GM23338 (cell line): ENCODE measurements around the gene TNS3. TPM values are rescaled to one million over a fixed set of nuclear protein-coding genes. Genes with fewer than 3 reads are reported as not detected.

Experiments used
- ATAC-seq: fragments of 200-7000 bp; cut with Tn5 transposase; 3 replicates; pipeline ENCODE4 v1.9.1; 2020
- DNase-seq: peaks from one replicate; pipeline ENCODE4 v3.0.0-alpha.2; 2015; ENCODE audit warnings: low spot score
- H2AFZ ChIP-seq: fragments of 200-600 bp; sonication (generic); 2 replicates; pipeline ENCODE4 v1.8.0; 2016; ENCODE audit warnings: antibody characterized with exemption, mild to moderate bottlenecking, moderate library complexity
- H3F3A ChIP-seq: fragments of 200-600 bp; sonication (generic); replicated peaks from 2 replicates; pipeline ENCODE4 v1.8.0; 2017; ENCODE audit warnings: antibody characterized with exemption, mixed run types, low read depth
- H3K27ac ChIP-seq: fragments of 200-600 bp; sonication (generic); 2 replicates; pipeline ENCODE4 v1.6.1; 2016; ENCODE audit warnings: low read depth
- H3K27me3 ChIP-seq: fragments of 200-600 bp; sonication (generic); 2 replicates; pipeline ENCODE4 v1.8.0; 2016; ENCODE audit warnings: mild to moderate bottlenecking, mixed run types, moderate library complexity; ENCODE audit not compliant: insufficient read depth
- H3K36me3 ChIP-seq: fragments of 200-600 bp; sonication (generic); 2 replicates; pipeline ENCODE4 v1.8.0; 2016; ENCODE audit warnings: mild to moderate bottlenecking; ENCODE audit not compliant: insufficient read depth
- H3K4me1 ChIP-seq: fragments of 200-600 bp; sonication (generic); 2 replicates; pipeline ENCODE4 v1.8.0; 2016; ENCODE audit warnings: mild to moderate bottlenecking, moderate library complexity; ENCODE audit not compliant: insufficient read depth
- H3K4me2 ChIP-seq: fragments of 200-600 bp; sonication (generic); 2 replicates; pipeline ENCODE4 v1.7.1; 2017; ENCODE audit warnings: mixed run types
- H3K4me3 ChIP-seq: fragments of 200-600 bp; sonication (generic); 2 replicates; pipeline ENCODE4 v1.6.1; 2016; ENCODE audit warnings: mixed run types
- H3K79me2 ChIP-seq: fragments of 200-600 bp; sonication (generic); replicated peaks from 2 replicates; pipeline ENCODE4 v1.8.0; 2017; ENCODE audit warnings: mild to moderate bottlenecking; ENCODE audit not compliant: insufficient read depth
- H3K9me2 ChIP-seq: fragments of 200-600 bp; sonication (generic); 2 replicates; pipeline ENCODE4 v1.8.0; 2017; ENCODE audit not compliant: insufficient read depth
- H4K20me1 ChIP-seq: fragments of 200-600 bp; sonication (generic); replicated peaks from 2 replicates; pipeline ENCODE4 v1.8.0; 2017; ENCODE audit warnings: mild to moderate bottlenecking; ENCODE audit not compliant: insufficient read depth
- H3K27ac Mint-ChIP-seq: 2 replicates; pipeline ENCODE4 v1.8.0; 2020; ENCODE audit warnings: inconsistent platforms, mild to moderate bottlenecking, moderate library complexity, mixed read lengths
- H3K27me3 Mint-ChIP-seq: 3 replicates; pipeline ENCODE4 v1.8.0; 2022; ENCODE audit warnings: low read depth, mild to moderate bottlenecking, moderate library complexity, mixed read lengths, inconsistent platforms; ENCODE audit not compliant: insufficient read depth, poor library complexity
- H3K36me3 Mint-ChIP-seq: 3 replicates; pipeline ENCODE4 v1.8.0; 2021; ENCODE audit warnings: low read depth, mild to moderate bottlenecking, inconsistent platforms, moderate library complexity, mixed read lengths
- H3K4me1 Mint-ChIP-seq: 3 replicates; pipeline ENCODE4 v1.8.0; 2020; ENCODE audit warnings: mild to moderate bottlenecking, inconsistent platforms, mixed read lengths
- H3K4me3 Mint-ChIP-seq: 3 replicates; pipeline ENCODE4 v1.8.0; 2021; ENCODE audit warnings: moderate library complexity, mild to moderate bottlenecking, inconsistent platforms, mixed read lengths
- H3K9me3 Mint-ChIP-seq: 3 replicates; pipeline ENCODE4 v1.8.0; 2020; ENCODE audit warnings: moderate library complexity, mild to moderate bottlenecking, inconsistent platforms, mixed read lengths
- CREB1 ChIP-seq: fragments of 250-450 bp; sonication (Bioruptor Pico); IDR thresholded peaks from 2 replicates; pipeline ENCODE4 v1.5.0; 2020; ENCODE audit warnings: low read depth, mild to moderate bottlenecking, moderate library complexity
- CTCF ChIP-seq, 2 experiments: fragments of 200-600 bp in 1 of 2; sonication (generic) in 1 of 2; conservative IDR thresholded peaks; 2 replicates each; pipeline versions ENCODE4 v1.5.1 to v1.6.1; 2016 to 2017; ENCODE audit warnings: antibody characterized with exemption in 2 of 2, low read depth in 2 of 2, mild to moderate bottlenecking in 2 of 2, moderate library complexity in 1 of 2
- EZH2 ChIP-seq: fragments of 200-600 bp; sonication (generic); IDR thresholded peaks from one replicate; pipeline ENCODE4 v1.8.0; 2017; ENCODE audit warnings: antibody characterized with exemption, mild to moderate bottlenecking, low read depth; ENCODE audit not compliant: unreplicated experiment
- JUNB ChIP-seq: IDR thresholded peaks from one replicate; pipeline ENCODE4 v1.6.1; 2016; ENCODE audit warnings: antibody characterized with exemption; ENCODE audit not compliant: unreplicated experiment
- POLR2AphosphoS5 ChIP-seq: IDR thresholded peaks from 2 replicates; pipeline ENCODE4 v1.6.1; 2016; ENCODE audit warnings: antibody characterized with exemption, low read depth
- STAT1 ChIP-seq: IDR thresholded peaks from one replicate; pipeline ENCODE4 v1.6.1; 2016; ENCODE audit warnings: antibody characterized with exemption; ENCODE audit not compliant: unreplicated experiment
- ZNF114 ChIP-seq: fragments of 250-450 bp; sonication (Bioruptor Pico); IDR thresholded peaks from 2 replicates; pipeline ENCODE4 v1.5.0; 2020; ENCODE audit warnings: mild to moderate bottlenecking, moderate library complexity
- ZNF331 ChIP-seq: fragments of 250-450 bp; sonication (Bioruptor Pico); IDR thresholded peaks from 2 replicates; pipeline ENCODE4 v1.5.0; 2020; ENCODE audit warnings: low read depth, mild to moderate bottlenecking, moderate library complexity
- polyA plus RNA-seq: library from polyadenylated mRNA; unstranded; fragments of >200 nt; fragmentation: Nextera tagmentation; extraction: Ambion mirVana; gene quantifications from 2 replicates; pipeline ENCODE4 v1.2.1, GENCODE V29; 2016
- total RNA-seq: library from RNA; depleted of rRNA; stranded (reverse); fragments of >200 nt; shearing (Covaris generic); gene quantifications from 2 replicates; pipeline ENCODE4 v1.2.3, GENCODE V29; 2014
- TF ChIP-seq, protein P1 (sequence below): fragments of 250-450 bp; sonication (Bioruptor Pico); IDR thresholded peaks from 2 replicates; pipeline ENCODE4 v1.5.0; 2020; ENCODE audit warnings: mild to moderate bottlenecking, moderate library complexity

TNS3 gene
- total and polyA plus RNA-seq, 2 experiments from 2014 or later: 6.2 to 28.7 TPM

- TF ChIP-seq CREB1 (CRISPR knock-in tag): no peak
- no peak for TF ChIP-seq ZNF331 (CRISPR knock-in tag)
- no peak for TF ChIP-seq EZH2
- TF ChIP-seq STAT1: no peak
- TF ChIP-seq JUNB: no peak
- TF ChIP-seq CTCF (conservative IDR thresholded peaks at IDR 0.05; ENCODE audit: low read depth in 2 of 2): no peak
- TF ChIP-seq ZNF114: no peak
Observed at GRCh38 chr7:47438411-47439029, 143.4 kb downstream of the TNS3 start (continued).

DNA sequence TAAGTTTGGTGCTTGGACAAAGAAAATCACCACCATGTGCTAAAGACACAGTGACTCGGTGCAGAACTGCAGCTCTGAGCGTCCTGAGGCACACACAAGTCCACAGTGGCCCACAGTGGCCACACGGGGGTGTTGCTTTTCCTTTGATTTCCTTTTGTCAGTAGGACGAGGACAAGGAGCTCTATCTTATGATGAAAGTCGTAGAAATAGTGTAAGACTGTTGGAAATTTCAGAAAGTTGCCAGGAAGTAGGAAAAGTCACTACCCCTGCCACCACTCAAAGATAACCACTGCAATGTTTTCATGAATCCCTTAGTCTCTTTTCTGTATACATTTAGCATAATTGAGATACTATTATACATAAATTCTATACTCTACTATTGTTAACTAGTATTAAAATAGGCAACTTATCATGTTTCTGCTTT is 146.0 kb downstream of the TNS3 start:
- Histone ChIP-seq H3K4me3 (no peak overlapping the region), H3K36me3 (no peaks in the 10 kb centered on the region), H3K9me2 (no peaks in the 10 kb centered on the region), H3K79me2 (no peaks in the 10 kb centered on the region), H2AFZ (no peak overlapping the region), H3K4me1 (no peaks in the 10 kb centered on the region), H4K20me1 (no peaks in the 10 kb centered on the region), H3K27ac (no peak overlapping the region), H3F3A (no peaks in the 10 kb centered on the region), H3K4me2 (no peak overlapping the region), H3K27me3 (no peaks in the 10 kb centered on the region)
- H3K36me3 Mint-ChIP-seq: peaks cover 4% of the 10 kb centered on the region; the same call in 1 of the 3 replicates
- no peaks in the 10 kb centered on the region; the same call in 2 of the 3 replicates for H3K4me1 Mint-ChIP-seq
- H3K9me3 Mint-ChIP-seq: no peaks in the 10 kb centered on the region
- H3K4me3 Mint-ChIP-seq: no peak overlapping the region
- ATAC-seq (peak; percentile 94), DNase-seq (peak; percentile 69)
- TF ChIP-seq CTCF (conservative IDR thresholded peaks at IDR 0.05; ENCODE audit: low read depth in 2 of 2) (peak; percentile 57 to 74), POLR2AphosphoS5 (no peak)
- H3K27me3 Mint-ChIP-seq: peaks cover 8% of the 10 kb centered on the region
- H3K27ac Mint-ChIP-seq: no peak overlapping the region

GRCh38 chr7:47433564-47433895 is 148.4 kb downstream of the TNS3 start:
- no peaks in the 10 kb centered on the region for H3F3A ChIP-seq
- ATAC-seq (no peak), DNase-seq (no peak)
- no peak overlapping the region for H3K27ac ChIP-seq
- H3K9me2 ChIP-seq: no peaks in the 10 kb centered on the region
- H3K79me2 ChIP-seq: no peaks in the 10 kb centered on the region
- no peak overlapping the region for H2AFZ ChIP-seq
- Mint-ChIP-seq H3K36me3 (no peaks in the 10 kb centered on the region), H3K9me3 (no peaks in the 10 kb centered on the region), H3K4me1 (no peaks in the 10 kb centered on the region; the same call in 2 of the 3 replicates), H3K27ac (no peak overlapping the region), H3K4me3 (no peak overlapping the region), H3K27me3 (peaks cover 4% of the 10 kb centered on the region)
- H3K4me1 ChIP-seq: no peaks in the 10 kb centered on the region
- no peaks in the 10 kb centered on the region for H3K36me3 ChIP-seq
- no peaks in the 10 kb centered on the region for H3K27me3 ChIP-seq
- no peak overlapping the region for H3K4me3 ChIP-seq
- H4K20me1 ChIP-seq: no peaks in the 10 kb centered on the region
- H3K4me2 ChIP-seq: no peak overlapping the region
- TF ChIP-seq POLR2AphosphoS5 (no peak), ZNF114 (no peak), ZNF331 (CRISPR knock-in tag) (no peak), STAT1 (no peak)
- TF ChIP-seq, protein P1, sequence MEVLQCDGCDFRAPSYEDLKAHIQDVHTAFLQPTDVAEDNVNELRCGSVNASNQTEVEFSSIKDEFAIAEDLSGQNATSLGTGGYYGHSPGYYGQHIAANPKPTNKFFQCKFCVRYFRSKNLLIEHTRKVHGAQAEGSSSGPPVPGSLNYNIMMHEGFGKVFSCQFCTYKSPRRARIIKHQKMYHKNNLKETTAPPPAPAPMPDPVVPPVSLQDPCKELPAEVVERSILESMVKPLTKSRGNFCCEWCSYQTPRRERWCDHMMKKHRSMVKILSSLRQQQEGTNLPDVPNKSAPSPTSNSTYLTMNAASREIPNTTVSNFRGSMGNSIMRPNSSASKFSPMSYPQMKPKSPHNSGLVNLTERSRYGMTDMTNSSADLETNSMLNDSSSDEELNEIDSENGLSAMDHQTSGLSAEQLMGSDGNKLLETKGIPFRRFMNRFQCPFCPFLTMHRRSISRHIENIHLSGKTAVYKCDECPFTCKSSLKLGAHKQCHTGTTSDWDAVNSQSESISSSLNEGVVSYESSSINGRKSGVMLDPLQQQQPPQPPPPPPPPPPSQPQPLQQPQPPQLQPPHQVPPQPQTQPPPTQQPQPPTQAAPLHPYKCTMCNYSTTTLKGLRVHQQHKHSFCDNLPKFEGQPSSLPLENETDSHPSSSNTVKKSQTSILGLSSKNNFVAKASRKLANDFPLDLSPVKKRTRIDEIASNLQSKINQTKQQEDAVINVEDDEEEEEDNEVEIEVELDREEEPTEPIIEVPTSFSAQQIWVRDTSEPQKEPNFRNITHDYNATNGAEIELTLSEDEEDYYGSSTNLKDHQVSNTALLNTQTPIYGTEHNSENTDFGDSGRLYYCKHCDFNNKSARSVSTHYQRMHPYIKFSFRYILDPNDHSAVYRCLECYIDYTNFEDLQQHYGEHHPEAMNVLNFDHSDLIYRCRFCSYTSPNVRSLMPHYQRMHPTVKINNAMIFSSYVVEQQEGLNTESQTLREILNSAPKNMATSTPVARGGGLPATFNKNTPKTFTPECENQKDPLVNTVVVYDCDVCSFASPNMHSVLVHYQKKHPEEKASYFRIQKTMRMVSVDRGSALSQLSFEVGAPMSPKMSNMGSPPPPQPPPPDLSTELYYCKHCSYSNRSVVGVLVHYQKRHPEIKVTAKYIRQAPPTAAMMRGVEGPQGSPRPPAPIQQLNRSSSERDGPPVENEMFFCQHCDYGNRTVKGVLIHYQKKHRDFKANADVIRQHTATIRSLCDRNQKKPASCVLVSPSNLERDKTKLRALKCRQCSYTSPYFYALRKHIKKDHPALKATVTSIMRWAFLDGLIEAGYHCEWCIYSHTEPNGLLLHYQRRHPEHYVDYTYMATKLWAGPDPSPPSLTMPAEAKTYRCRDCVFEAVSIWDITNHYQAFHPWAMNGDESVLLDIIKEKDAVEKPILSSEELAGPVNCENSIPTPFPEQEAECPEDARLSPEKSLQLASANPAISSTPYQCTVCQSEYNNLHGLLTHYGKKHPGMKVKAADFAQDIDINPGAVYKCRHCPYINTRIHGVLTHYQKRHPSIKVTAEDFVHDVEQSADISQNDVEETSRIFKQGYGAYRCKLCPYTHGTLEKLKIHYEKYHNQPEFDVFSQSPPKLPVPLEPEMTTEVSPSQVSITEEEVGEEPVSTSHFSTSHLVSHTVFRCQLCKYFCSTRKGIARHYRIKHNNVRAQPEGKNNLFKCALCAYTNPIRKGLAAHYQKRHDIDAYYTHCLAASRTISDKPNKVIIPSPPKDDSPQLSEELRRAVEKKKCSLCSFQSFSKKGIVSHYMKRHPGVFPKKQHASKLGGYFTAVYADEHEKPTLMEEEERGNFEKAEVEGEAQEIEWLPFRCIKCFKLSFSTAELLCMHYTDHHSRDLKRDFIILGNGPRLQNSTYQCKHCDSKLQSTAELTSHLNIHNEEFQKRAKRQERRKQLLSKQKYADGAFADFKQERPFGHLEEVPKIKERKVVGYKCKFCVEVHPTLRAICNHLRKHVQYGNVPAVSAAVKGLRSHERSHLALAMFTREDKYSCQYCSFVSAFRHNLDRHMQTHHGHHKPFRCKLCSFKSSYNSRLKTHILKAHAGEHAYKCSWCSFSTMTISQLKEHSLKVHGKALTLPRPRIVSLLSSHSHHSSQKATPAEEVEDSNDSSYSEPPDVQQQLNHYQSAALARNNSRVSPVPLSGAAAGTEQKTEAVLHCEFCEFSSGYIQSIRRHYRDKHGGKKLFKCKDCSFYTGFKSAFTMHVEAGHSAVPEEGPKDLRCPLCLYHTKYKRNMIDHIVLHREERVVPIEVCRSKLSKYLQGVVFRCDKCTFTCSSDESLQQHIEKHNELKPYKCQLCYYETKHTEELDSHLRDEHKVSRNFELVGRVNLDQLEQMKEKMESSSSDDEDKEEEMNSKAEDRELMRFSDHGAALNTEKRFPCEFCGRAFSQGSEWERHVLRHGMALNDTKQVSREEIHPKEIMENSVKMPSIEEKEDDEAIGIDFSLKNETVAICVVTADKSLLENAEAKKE: no peak
